Neural cell (in vitro differentiated cells): ENCODE data around the gene ANKRD37. TPM values are rescaled to one million over a fixed set of nuclear protein-coding genes. Genes with fewer than 3 reads are reported as not detected.

Experiments used
- H2AFZ ChIP-seq: fragments of 200-600, 300-800 bp; sonication (generic), shearing (Covaris generic); 2 replicates; pipeline ENCODE4 v1.6.0; 2014; ENCODE audit warnings: low read depth, mild to moderate bottlenecking, antibody characterized with exemption, low read length, moderate library complexity
- H3F3A ChIP-seq: fragments of 200-600 bp; shearing (Covaris generic); 2 replicates; pipeline ENCODE4 v1.6.1; 2016; ENCODE audit warnings: mild to moderate bottlenecking, moderate library complexity, mixed read lengths, antibody characterized with exemption, low read length; ENCODE audit not compliant: insufficient read depth, poor library complexity, severe bottlenecking
- H3K27ac ChIP-seq: fragments of 200-600, 300-800 bp; sonication (generic), shearing (Covaris generic); 2 replicates; pipeline ENCODE4 v1.5.1; 2014; ENCODE audit warnings: mild to moderate bottlenecking, low read length, moderate library complexity
- H3K27me3 ChIP-seq: fragments of 300-800, 200-600 bp; sonication (generic), shearing (Covaris generic); 2 replicates; pipeline ENCODE4 v1.6.0; 2014; ENCODE audit warnings: mild to moderate bottlenecking, low read depth, low read length, moderate library complexity; ENCODE audit not compliant: insufficient read depth
- H3K36me3 ChIP-seq: fragments of 300-800, 200-600 bp; sonication (generic), shearing (Covaris generic); 2 replicates; pipeline ENCODE4 v1.5.1; 2014; ENCODE audit warnings: mild to moderate bottlenecking, antibody characterized with exemption, low read length, moderate library complexity; ENCODE audit not compliant: insufficient read depth
- H3K4me2 ChIP-seq: fragments of 300-800, 200-600 bp; sonication (generic), shearing (Covaris generic); 2 replicates; pipeline ENCODE4 v1.6.0; 2014; ENCODE audit warnings: mild to moderate bottlenecking, low read length
- H3K4me3 ChIP-seq: fragments of 300-800, 200-600 bp; sonication (generic), shearing (Covaris generic); 2 replicates; pipeline ENCODE4 v1.5.1; 2014; ENCODE audit warnings: mild to moderate bottlenecking, low read length, moderate library complexity
- H3K79me2 ChIP-seq: fragments of 200-600 bp; shearing (Covaris generic); replicated peaks from 2 replicates; pipeline ENCODE4 v1.6.0; 2014; ENCODE audit warnings: mild to moderate bottlenecking, low read length, moderate library complexity; ENCODE audit not compliant: insufficient read depth
- H3K9ac ChIP-seq: fragments of 300-800, 200-600 bp; sonication (generic), shearing (Covaris generic); 2 replicates; pipeline ENCODE4 v1.6.1; 2016; ENCODE audit warnings: mild to moderate bottlenecking, low read length, mixed read lengths
- H3K9me2 ChIP-seq: fragments of 200-600 bp; shearing (Covaris generic); 2 replicates; pipeline ENCODE4 v1.6.1; 2016; ENCODE audit warnings: mild to moderate bottlenecking, low read length, mixed read lengths; ENCODE audit not compliant: insufficient read depth
- H3K9me3 ChIP-seq: fragments of 200-600, 300-800 bp; sonication (generic), shearing (Covaris generic); 2 replicates; pipeline ENCODE4 v1.6.1; 2016; ENCODE audit warnings: mild to moderate bottlenecking, mixed run types, low read length, moderate library complexity, mixed read lengths
- H4K20me1 ChIP-seq: fragments of 200-600 bp; shearing (Covaris generic); 2 replicates; pipeline ENCODE4 v1.6.1; 2016; ENCODE audit warnings: mild to moderate bottlenecking, mixed run types; ENCODE audit not compliant: insufficient read depth
- EP300 ChIP-seq: fragments of 450-650 bp; conservative IDR thresholded peaks from 2 replicates; pipeline ENCODE4 v1.6.1; 2014; ENCODE audit warnings: antibody characterized with exemption, mild to moderate bottlenecking, moderate library complexity; ENCODE audit not compliant: poor library complexity, severe bottlenecking
- EZH2 ChIP-seq: fragments of 200-600, 300-800 bp; shearing (Covaris generic), sonication (generic); IDR thresholded peaks from 2 replicates; pipeline ENCODE4 v1.6.1; 2014; ENCODE audit warnings: antibody characterized with exemption, low read length, borderline replicate concordance, mild to moderate bottlenecking; ENCODE audit not compliant: insufficient read depth, poor library complexity, severe bottlenecking
- MXI1 ChIP-seq: fragments of 450-650 bp; conservative IDR thresholded peaks from 2 replicates; pipeline ENCODE4 v1.6.1; 2014; ENCODE audit warnings: antibody characterized with exemption, mild to moderate bottlenecking; ENCODE audit not compliant: poor library complexity, severe bottlenecking
- POLR2AphosphoS5 ChIP-seq: IDR thresholded peaks from 2 replicates; pipeline ENCODE4 v1.6.1; 2012
- RAD21 ChIP-seq: fragments of 450-650 bp; conservative IDR thresholded peaks from 2 replicates; pipeline ENCODE4 v1.6.1; 2014; ENCODE audit warnings: antibody characterized with exemption, mild to moderate bottlenecking, moderate library complexity
- REST ChIP-seq: IDR thresholded peaks from 2 replicates; pipeline ENCODE4 v1.6.1; 2012; ENCODE audit warnings: borderline replicate concordance
- SMC3 ChIP-seq: fragments of 450-650 bp; conservative IDR thresholded peaks from 2 replicates; pipeline ENCODE4 v1.6.1; 2014; ENCODE audit warnings: antibody characterized with exemption, mild to moderate bottlenecking, moderate library complexity; ENCODE audit not compliant: poor library complexity
- TAF1 ChIP-seq: IDR thresholded peaks from 2 replicates; pipeline ENCODE4 v1.6.1; 2012; ENCODE audit warnings: low read depth
- polyA plus RNA-seq: library from polyadenylated mRNA; depleted of rRNA; stranded (reverse); fragments of >200 nt; gene quantifications from 2 replicates; pipeline ENCODE4 v1.2.3, GENCODE V29; 2014
- TF ChIP-seq, protein P1 (sequence below): fragments of 450-650 bp; IDR thresholded peaks from 2 replicates; pipeline ENCODE4 v1.5.1; 2014; ENCODE audit warnings: antibody characterized with exemption, mild to moderate bottlenecking, moderate library complexity; ENCODE audit not compliant: poor library complexity, severe bottlenecking

ANKRD37 gene
- polyA plus RNA-seq, 1 donor from 2014 or later, result 2.6 TPM

DNA sequence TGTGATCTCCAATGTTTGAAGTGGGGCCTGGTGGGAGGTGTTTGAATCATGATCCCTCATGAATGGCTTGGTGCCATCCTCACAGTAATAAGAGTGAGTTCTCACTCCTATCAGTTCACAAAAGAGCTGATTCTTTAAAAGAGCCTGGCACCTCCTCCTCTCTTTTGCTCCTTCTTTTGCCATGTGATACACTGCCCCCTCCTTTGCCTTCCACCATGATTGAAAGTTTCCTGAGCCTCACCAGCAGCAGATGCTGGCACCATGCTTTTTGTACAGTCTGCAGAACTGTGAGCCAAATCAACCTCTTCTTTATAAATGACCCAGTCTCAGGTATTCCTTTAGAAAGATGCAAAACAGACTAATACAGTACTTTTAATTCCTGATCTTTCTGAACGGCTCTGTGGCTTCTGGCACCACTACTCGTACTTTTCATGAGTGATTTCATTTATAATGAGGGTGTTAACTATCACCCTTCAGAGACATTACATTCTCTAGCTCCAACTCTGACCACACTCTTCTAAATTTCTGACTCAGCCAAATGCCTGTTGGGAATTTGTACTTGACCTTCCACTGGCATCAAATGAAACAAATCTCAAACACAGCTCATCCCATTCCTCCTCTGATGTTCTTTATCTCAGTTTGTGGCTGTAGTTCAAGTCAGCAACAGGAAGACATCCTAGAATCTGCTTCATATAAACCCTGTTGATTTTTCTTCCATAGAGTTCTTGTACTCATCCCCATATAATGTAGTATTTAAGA is 24.9 kb downstream of the ANKRD37 start:
- TF ChIP-seq RAD21, result no peak
- no peak for TF ChIP-seq EZH2
- TF ChIP-seq EP300, result no peak
- no peak for TF ChIP-seq TAF1
- no peak for TF ChIP-seq POLR2AphosphoS5
- TF ChIP-seq REST, result no peak
- TF ChIP-seq, protein P1, sequence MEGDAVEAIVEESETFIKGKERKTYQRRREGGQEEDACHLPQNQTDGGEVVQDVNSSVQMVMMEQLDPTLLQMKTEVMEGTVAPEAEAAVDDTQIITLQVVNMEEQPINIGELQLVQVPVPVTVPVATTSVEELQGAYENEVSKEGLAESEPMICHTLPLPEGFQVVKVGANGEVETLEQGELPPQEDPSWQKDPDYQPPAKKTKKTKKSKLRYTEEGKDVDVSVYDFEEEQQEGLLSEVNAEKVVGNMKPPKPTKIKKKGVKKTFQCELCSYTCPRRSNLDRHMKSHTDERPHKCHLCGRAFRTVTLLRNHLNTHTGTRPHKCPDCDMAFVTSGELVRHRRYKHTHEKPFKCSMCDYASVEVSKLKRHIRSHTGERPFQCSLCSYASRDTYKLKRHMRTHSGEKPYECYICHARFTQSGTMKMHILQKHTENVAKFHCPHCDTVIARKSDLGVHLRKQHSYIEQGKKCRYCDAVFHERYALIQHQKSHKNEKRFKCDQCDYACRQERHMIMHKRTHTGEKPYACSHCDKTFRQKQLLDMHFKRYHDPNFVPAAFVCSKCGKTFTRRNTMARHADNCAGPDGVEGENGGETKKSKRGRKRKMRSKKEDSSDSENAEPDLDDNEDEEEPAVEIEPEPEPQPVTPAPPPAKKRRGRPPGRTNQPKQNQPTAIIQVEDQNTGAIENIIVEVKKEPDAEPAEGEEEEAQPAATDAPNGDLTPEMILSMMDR, result no peak
- TF ChIP-seq SMC3, result no peak
- TF ChIP-seq MXI1, result no peak
- no peak overlapping the region for H3K4me3 ChIP-seq
- no peak overlapping the region for H3K9ac ChIP-seq
- H3K36me3 ChIP-seq, result peaks cover 8% of the 10 kb centered on the region
- no peak overlapping the region for H3K27ac ChIP-seq
- peaks cover 29% of the 10 kb centered on the region for H3K79me2 ChIP-seq
- H3K27me3 ChIP-seq, result no peaks in the 10 kb centered on the region
- H3K9me3 ChIP-seq, result no peaks in the 10 kb centered on the region
- no peak overlapping the region for H3K4me2 ChIP-seq
- no peaks in the 10 kb centered on the region for H3F3A ChIP-seq
- H3K9me2 ChIP-seq, result no peaks in the 10 kb centered on the region
- no peaks in the 10 kb centered on the region for H4K20me1 ChIP-seq
- H2AFZ ChIP-seq, result no peak overlapping the region

DNA sequence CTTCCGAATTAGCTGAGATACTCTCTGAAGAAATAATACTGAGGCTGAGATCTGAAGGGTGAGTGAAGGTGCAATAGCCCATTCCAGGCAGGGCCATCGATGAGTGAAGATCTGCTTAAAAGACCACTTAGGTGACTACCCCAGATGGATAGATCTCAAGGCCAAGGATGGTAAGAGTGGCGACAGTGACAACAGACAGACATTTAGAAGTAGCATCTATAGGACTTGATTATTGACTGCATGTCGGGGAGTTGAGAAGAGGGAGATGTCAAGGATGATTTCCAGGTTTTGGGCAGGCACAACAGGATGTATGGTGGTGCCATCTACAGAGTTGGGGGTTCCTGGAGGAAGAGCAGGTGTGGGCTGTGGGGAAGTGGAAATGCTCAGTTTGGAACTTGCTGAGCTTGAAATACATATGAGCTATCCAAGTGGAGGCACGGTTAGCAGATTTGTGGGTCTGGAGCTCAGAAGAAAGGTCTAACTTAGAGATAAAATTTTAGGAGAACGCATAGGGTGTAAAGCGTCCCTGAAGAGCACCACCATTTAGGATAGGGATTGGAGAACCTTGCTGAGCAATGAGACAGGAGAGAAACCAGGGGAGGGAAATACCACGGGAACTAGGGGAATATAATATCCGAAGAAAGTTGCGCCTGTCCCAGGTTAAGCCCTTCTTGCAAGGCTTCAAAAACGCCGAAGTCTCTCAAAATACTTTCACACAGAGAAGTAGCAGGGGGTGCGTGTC is 28.4 kb downstream of the ANKRD37 start:
- H3K36me3 ChIP-seq, result no peaks in the 10 kb centered on the region

More for the DNA sequence above, 28.4 kb downstream of the ANKRD37 start:
- peak overlapping the region; percentile 87 for H3K27ac ChIP-seq
- H3K4me3 ChIP-seq, result peak overlapping the region; percentile 79
- H3K9ac ChIP-seq, result peak overlapping the region; percentile 81
- H3K79me2 ChIP-seq, result peaks cover 29% of the 10 kb centered on the region
- no peaks in the 10 kb centered on the region for H3K9me3 ChIP-seq
- no peaks in the 10 kb centered on the region for H3F3A ChIP-seq
- TF ChIP-seq RAD21 (no peak), SMC3 (no peak), POLR2AphosphoS5 (no peak)
- TF ChIP-seq, protein P1, result no peak
- H2AFZ ChIP-seq, result peak overlapping the region; percentile 83
- no peaks in the 10 kb centered on the region for H4K20me1 ChIP-seq
- H3K27me3 ChIP-seq, result no peaks in the 10 kb centered on the region
- H3K9me2 ChIP-seq, result no peaks in the 10 kb centered on the region
- H3K4me2 ChIP-seq, result peak overlapping the region; percentile 84
